HG03571 (cell line): ENCODE data around the gene OR8D2.
A peak's percentile ranks its signal among the peaks of the same experiment; 100 is the strongest.

Experiments used
- ATAC-seq: cut with Tn5 transposase; IDR thresholded peaks from one replicate; pipeline ENCODE4 v1.9.1; 2021; ENCODE audit not compliant: unreplicated experiment

The OR8D2 gene

GRCh38 chr11:124320097-124320496 lies at the start of gene OR8D2:
Gene OR8D2 (minus strand): TSS chr11:124320197. CDS start chr11:124320197, 0 bp downstream.
- ATAC-seq = no peak

DNA sequence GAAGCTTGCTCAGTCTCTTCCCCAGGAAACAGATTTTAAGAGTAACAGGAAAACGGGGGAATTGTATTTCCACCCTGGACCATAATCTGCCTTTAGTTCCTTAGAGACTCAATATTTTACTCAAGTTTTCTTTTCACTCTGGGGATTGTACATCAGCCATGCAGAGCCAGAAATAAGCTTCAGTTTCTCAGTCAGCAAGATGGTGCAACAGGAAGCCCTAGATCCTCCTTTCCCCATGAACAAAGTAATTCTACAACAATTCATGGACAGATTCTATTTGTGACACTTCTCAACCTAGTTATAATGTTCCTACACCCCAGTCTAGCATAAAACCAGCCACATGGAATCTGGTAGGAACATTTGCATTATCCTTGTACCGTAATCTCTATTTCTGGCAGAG lies 39.6 kb upstream of the OR8D2 start:
- no peak for ATAC-seq

- ATAC-seq = no peak
These were observed 26.4 kb upstream of the OR8D2 start for GRCh38 chr11:124346311-124346955.

- ATAC-seq = no peak
These were observed 24.3 kb upstream of the OR8D2 start for GRCh38 chr11:124344346-124344745.

DNA sequence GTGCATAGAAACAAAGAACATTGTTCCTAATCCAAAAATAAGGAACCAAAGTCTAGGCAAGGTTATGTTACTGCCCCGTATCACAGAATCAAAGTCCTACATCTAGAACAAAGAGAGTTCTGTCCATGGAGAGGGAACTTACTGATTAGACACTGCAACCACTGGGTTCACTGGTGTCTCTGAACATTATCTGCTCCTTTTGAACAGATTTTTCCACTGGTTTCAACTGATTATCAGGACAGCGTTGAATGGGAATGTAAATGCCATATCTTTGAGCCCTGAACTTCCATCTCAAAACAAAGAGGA lies 20.1 kb upstream of the OR8D2 start:
- ATAC-seq = no peak

DNA sequence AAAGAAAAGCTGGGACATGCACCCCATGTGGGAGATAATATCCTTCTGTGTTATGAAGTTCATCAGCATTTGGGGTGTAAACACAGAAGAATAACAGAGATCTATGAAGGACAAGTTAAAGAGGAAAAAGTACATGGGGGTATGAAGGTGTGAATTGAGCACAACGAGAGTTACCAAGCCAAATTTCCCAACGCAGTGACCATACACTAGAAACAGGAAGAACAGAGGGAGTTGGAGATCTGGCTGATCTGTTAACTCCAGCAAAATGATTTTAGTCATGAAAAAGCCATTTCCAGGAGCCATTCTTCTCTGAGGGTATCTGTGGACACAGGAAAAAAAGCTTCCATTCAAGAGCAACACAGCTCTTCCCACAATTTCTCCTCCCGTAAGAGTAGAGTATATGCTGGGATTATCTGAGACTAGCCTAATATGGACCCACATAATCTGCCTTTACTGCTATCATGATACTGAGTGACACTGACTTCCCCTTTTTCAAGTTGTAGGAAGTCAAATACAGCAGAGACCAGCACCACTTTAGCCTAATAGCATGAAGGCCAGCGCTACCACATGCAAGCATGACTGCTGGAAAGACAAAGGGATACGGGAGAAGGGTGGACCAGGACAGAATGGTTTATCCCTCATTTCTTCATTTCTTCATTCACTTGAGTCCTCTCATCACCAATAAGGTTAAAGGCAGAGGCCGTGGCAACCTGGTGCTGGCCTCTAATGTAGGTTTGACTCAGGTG lies 19.6 kb upstream of the OR8D2 start:
- no peak for ATAC-seq

- no peak for ATAC-seq
These were observed 11.9 kb upstream of the OR8D2 start for GRCh38 chr11:124331873-124332272.

- peak; percentile 98 for ATAC-seq
These were observed 9.9 kb upstream of the OR8D2 start for GRCh38 chr11:124329787-124330478.

- ATAC-seq = no peak
These were observed 7.8 kb upstream of the OR8D2 start for GRCh38 chr11:124327775-124328174.

DNA sequence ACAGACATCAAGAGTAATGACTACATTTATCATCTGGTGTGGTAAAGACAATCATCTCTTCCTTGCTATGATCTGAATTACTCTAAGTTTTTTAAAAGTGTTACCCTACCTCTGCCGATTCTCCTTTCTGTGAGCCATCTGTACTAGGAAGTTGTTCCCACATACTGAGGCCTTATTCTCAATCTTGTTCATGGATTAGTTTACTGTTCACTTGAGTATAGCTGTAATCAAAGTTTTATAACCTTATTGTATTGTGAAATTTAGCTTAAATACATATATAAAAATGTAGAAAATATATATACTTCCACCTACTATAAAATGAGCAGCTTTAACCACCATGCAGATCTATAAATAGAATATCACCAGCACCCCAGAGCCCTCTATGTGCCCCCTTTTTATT lies 2.4 kb upstream of the OR8D2 start:
- ATAC-seq = no peak

DNA sequence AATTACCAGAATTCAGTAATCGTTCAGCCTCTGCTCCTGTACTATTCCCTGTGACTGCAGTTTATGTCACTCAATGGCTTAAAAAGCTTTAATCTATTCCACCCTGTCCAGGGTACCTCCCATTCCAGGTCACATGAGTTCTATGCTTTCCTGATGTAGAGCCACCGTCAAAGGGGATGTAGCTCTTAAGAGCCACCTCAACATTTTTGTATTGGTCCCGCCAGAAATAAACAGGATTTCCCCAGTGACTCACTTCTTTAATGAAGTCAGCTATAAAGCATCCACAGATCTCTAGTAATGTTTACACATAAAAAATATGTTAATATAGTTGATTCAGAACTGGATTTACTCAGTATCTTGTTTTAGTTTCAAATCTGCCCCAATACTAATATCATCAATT lies 4.9 kb downstream of the OR8D2 start:
- ATAC-seq = no peak

DNA sequence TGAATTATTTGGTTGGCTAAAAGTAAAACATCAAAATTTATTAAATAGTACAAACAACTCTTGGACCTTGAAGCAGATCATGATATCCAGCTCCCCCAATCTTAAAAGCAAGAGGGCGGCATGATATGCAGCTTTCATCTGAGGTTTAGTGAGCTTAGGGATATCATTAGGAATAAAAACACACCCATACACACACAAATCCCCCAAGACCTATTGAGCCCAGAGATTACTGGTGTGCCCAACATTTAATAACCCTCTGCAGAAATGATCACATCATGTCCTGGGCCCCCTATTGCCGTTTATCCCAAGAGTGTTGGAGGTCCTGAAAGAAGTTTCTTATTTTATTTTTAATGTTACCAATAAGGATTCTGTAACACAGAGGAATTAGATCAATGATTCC lies 6.1 kb downstream of the OR8D2 start, which contains the start of gene OR8D1:
OR8D1 (minus strand) TSS at position 101 of the 400 bp plus-strand sequence. CDS start 3,183 bp downstream, outside the sequence.
- ATAC-seq = no peak

- ATAC-seq = no peak
These were observed 6.9 kb downstream of the OR8D2 start for GRCh38 chr11:124313131-124313530.

- ATAC-seq = no peak
These were observed 8.3 kb downstream of the OR8D2 start for GRCh38 chr11:124311670-124312069.

DNA sequence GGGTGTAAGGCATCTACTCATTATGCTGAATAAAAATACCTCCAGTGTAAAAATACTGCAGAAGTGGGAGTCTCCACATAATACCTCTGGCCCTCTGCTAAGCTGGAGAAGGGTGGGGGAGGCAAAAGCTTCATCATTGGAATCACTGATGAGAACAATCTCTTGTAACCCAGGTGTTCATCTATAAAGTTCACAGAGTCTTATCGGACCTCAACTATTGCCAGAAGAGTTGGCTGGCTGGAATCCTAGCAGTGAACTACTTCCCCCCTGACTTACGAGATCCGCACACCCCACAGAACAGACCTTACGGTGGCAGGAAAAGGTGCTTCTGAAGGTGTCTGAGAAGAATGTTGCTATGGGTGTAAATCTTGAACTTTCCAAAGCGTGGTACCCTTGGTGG lies 8.7 kb downstream of the OR8D2 start:
- ATAC-seq = no peak

GRCh38 chr11:124310721-124311120 lies 9.3 kb downstream of the OR8D2 start:
- ATAC-seq = no peak

DNA sequence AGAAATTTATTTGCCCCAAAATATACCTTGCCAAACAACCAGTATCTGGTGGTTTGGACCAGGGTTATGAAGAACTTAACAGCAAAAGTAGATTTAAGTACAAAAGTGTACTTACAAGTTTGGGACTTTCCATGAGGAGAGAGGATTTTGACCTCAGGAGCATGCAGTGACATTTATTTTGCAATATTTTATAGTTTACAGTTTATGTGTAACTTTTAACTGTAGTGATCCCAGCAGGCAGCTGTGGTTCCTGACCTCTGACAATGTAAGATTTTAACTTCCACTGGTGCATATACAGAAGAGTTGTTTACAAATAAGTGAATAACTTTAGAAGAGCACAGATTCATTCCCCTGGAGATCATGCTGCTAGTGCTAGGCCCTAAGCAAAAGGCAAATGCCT lies 12.9 kb downstream of the OR8D2 start:
- no peak for ATAC-seq

DNA sequence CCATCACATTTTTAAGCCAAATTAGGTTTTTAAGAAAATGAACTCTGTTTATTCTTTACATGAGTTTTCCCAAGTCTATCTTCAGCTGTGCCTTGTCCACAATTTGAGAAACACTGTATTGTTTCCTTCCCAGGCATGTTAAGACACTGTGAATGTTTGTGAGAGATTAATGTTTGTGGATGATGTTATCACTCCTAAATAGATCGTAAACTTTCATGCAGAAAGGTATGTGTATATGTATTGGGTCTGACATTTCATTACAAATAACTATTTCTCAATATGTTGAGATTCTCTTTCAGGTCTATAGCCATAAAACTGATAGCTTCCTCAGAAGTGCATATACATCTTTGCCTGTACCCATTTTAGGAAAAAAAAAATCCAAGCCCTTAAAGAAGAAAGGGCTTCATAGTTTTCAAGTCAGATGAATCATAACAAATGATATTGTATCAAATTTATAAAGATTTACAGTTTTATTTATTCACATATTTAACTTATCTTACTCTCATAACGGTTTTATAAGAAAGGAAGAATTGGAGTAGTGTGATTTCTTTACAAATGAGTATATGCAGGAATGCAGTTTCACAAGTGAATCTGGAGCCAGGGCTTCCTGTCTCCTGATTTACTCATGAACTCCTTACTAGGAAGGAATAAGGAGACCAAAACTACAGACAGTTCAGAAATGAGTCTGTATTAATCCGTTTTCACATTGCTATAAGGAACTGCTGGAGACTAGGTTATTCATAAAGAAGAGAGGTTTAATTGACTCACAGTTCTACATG lies 17.5 kb downstream of the OR8D2 start:
- ATAC-seq = no peak

DNA sequence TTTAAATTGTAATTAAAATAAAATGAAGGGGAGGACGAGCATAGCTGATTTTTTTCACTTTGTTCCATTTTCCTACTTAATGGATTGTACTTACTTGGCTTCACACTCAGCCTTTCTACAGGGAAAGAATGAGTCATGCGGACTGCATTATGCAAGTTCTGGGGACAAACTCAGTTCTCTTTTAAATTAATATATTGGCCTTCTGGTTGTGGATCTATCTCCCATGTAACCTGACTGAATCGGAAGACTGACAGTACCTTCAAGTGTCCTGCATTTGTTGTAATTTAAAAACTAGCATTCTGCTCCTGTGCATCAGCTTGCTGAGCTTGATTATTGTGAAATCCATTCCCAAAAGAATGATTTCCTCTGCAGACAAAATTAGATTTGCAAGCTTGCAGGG lies 18.4 kb downstream of the OR8D2 start:
- ATAC-seq = no peak

DNA sequence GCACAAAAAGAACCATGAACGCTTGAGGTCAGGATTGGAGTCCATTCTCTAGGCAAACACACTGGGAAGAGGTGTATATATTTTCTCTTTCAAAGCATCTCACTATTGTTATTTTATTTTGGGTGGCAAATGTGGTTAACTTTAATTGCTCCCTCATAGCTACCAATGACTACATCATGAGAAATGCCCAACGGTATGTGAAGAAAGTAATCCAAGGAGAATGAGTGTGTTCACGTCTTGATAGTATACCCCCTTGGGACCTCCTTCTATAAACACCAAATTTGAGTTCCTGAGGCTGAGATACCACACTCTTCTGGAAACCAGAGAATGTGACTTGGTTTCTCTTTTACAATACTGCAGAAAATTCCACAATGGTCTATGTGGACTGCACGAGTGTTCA lies 22.1 kb downstream of the OR8D2 start:
- ATAC-seq = no peak

- ATAC-seq = no peak
These were observed 24.0 kb downstream of the OR8D2 start for GRCh38 chr11:124296016-124296415.
